ENCODE results near the gene ADCY7.

Gene ADCY7

DNA sequence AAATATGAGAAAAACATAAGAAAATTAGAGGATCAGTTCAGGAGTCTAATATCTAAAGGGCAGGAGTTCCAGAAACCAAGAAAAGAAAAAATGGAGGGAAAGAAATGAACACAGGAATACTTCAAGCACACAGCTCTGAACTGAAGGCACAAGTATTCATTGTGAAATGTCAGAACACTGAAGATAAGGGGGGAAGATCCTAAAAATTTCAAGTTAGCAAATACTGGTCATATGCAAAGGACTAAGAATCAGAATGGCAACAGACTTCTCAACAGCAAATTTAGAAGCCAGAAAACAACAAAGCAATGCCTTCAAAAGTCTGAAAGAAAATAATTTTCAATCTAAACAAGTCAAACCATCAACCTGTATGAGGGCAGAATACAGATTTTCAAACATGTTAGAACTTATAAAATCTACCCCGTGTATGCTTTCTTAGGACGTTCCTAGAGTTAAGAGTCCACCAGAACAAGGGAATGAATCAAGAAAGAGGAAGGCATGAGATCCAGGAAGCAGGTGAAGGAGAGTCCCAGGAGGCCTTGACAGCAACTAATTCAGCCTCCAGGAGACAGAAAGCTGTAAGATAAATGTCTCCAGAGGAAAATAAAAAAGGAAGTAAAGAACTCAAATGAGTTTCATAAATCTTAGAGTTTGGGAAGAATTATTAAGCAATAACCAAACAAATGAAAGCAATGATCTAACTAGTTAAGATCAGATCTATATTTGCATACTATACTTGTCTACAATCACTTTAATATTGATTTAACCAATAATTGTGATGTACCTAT, 99.6 kb downstream of the ADCY7 start:
- FAIRE-seq (no peak), DNase-seq (ENCODE audit: insufficient read length, low spot score) (no peak)

All from GM19239 (cell line).